HG03342 (cell line): Measurements from ENCODE around the gene CDK3.
"Not testable (repeated sequence)": the region's sequence is repeated elsewhere in the genome, so short reads cannot be mapped to it uniquely, and the experiment has no call there.

Source experiments
- ATAC-seq: cut with Tn5 transposase; IDR thresholded peaks from one replicate; pipeline ENCODE4 v1.9.1; 2021; ENCODE audit warnings: mild to moderate bottlenecking, moderate library complexity; ENCODE audit not compliant: unreplicated experiment

The CDK3 gene

GRCh38 chr17:76000755-76001521, at the start of gene CDK3:
Gene CDK3 (plus strand): TSS chr17:76000855. CDS start chr17:76001426, 571 bp downstream.
- no peak for ATAC-seq

- ATAC-seq = no peak
Measured at GRCh38 chr17:75950855-75951554, 49.6 kb upstream of the CDK3 start.

- no peak for ATAC-seq
Measured at GRCh38 chr17:75959051-75959838, 41.4 kb upstream of the CDK3 start.

- no peak for ATAC-seq
Measured at GRCh38 chr17:75959839-75960511, 40.7 kb upstream of the CDK3 start.

- no peak for ATAC-seq
Measured at GRCh38 chr17:75965468-75965867, 35.2 kb upstream of the CDK3 start.

- ATAC-seq = not testable (repeated sequence)
Measured at GRCh38 chr17:75969044-75969443, 31.6 kb upstream of the CDK3 start.

- no peak for ATAC-seq
Measured at GRCh38 chr17:75970011-75970523, 30.6 kb upstream of the CDK3 start.

GRCh38 chr17:75970626-75971025, 30.0 kb upstream of the CDK3 start:
- ATAC-seq = no peak

GRCh38 chr17:75975187-75975586, 25.5 kb upstream of the CDK3 start:
- ATAC-seq = not testable (repeated sequence)

- no peak for ATAC-seq
Measured at GRCh38 chr17:75975757-75976174, 24.9 kb upstream of the CDK3 start.

- ATAC-seq = no peak
Measured at GRCh38 chr17:75976175-75976848, 24.3 kb upstream of the CDK3 start.

GRCh38 chr17:75978938-75979704, 21.5 kb upstream of the CDK3 start, which contains the start of the genes ACOX1 and TEN1:
Gene ACOX1 (minus strand): TSS chr17:75979166. CDS start chr17:75979073, 93 bp downstream.
Gene TEN1 (plus strand): TSS chr17:75979240. CDS start chr17:75986193, 6,953 bp downstream.
- peak; percentile 83 for ATAC-seq

GRCh38 chr17:75979705-75980187, 20.9 kb upstream of the CDK3 start:
- ATAC-seq = peak; percentile 17

GRCh38 chr17:75980188-75981018, 20.3 kb upstream of the CDK3 start:
- ATAC-seq = no peak

GRCh38 chr17:75981019-75981615, 19.5 kb upstream of the CDK3 start:
- no peak for ATAC-seq

- ATAC-seq = no peak
Measured at GRCh38 chr17:75983501-75984181, 17.0 kb upstream of the CDK3 start.

GRCh38 chr17:75985986-75986385, 14.7 kb upstream of the CDK3 start:
- no peak for ATAC-seq
